Urinary bladder (tissue), 4 donors: Measurements from ENCODE around the gene AVEN. TPM values are rescaled to one million over a fixed set of nuclear protein-coding genes. Genes with fewer than 3 reads are reported as not detected.

ENCODE experiments used
- DNase-seq: peaks from one replicate; pipeline ENCODE4 v3.0.0-alpha.2; 2015; ENCODE audit errors: extremely low spot score
- H3K27ac ChIP-seq: one replicate; pipeline ENCODE4 v1.5.1; 2013; ENCODE audit warnings: low read depth, mild to moderate bottlenecking, moderate library complexity
- H3K36me3 ChIP-seq: one replicate; pipeline ENCODE4 v1.6.1; 2013; ENCODE audit warnings: mild to moderate bottlenecking, moderate library complexity; ENCODE audit not compliant: insufficient read depth
- H3K4me1 ChIP-seq: one replicate; pipeline ENCODE4 v1.6.1; 2013; ENCODE audit warnings: mild to moderate bottlenecking, moderate library complexity; ENCODE audit not compliant: insufficient read depth
- H3K4me3 ChIP-seq: one replicate; pipeline ENCODE4 v1.5.1; 2013; ENCODE audit warnings: low read depth, low read length
- WGBS: extraction: QIAGEN DNeasy Blood & Tissue Kit; methylation state at CpG from one replicate; pipeline ENCODE4 v1.1.7; 2013; 5-methylcytosine and 5-hydroxymethylcytosine counted together
- polyA plus RNA-seq: library from polyadenylated mRNA; stranded (reverse); fragments of 200-250 nt; gene quantifications from one replicate; pipeline ENCODE4 v1.2.3, GENCODE V29; 2013
- total RNA-seq: library from RNA; depleted of rRNA; stranded (reverse); fragments of >200 nt; gene quantifications from one replicate; pipeline ENCODE4 v1.2.3, GENCODE V29; 2014
- donor health status: healthy with polysubstance abuse.
- donor health status: healthy.

The AVEN gene
- total and polyA plus RNA-seq, 2 donors, result 15.8 to 16.0 TPM

DNA sequence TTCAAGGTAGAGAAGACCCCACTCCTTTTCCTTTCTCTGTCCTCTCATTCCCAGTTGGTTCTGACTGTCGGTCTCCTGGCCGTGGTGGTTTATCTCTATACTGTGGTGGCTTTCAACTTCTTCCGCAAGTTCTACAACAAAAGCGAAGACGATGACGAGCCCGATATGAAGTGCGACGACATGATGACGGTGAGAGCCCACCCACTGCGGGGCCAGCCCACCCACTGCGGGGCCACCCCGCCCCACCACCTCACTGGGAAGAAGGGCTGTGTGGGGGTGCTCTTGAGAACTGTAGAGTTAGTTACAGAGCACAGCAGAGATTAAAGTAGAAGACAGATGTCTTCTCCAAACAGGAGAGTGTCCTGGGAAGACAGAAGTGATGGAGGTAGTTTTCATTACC is 181.3 kb downstream of the AVEN start:
- H3K4me3 ChIP-seq, result no peak overlapping the region
- H3K4me1 ChIP-seq, result no peaks in the 10 kb centered on the region
- DNase-seq, result no peak
- no peak overlapping the region for H3K27ac ChIP-seq
- no peaks in the 10 kb centered on the region for H3K36me3 ChIP-seq
- whole genome bisulfite sequencing, result 97% methylated on average over 13 of the region's 13 CpGs

GRCh38 chr15:33852570-33852969 is 186.4 kb downstream of the AVEN start:
- Histone ChIP-seq H3K36me3 (no peaks in the 10 kb centered on the region), H3K4me1 (no peaks in the 10 kb centered on the region), H3K4me3 (no peak overlapping the region), H3K27ac (no peak overlapping the region)
- WGBS, result 42% methylated on average over 2 of the region's 2 CpGs
- DNase-seq, result no peak

DNA sequence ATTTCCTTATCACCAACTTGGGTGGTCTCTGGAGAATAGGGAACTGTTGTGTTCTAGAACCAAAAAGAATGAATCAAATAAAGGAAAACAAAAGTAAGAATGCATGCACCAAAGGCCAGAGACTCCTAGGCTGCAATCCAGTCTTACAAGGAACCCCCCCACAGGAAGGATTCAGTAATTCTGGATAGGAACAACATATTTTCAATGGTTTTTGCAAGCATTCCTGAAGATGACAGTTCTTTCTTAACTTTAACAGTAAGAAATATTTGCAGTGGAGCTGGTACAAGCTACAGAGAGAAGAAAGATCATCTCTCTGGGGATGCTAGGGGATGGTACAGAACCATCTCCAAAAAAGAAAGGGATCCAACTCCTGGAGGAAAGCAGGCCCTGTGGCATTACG is 186.9 kb downstream of the AVEN start:
- H3K27ac ChIP-seq, result no peak overlapping the region
- no peaks in the 10 kb centered on the region for H3K36me3 ChIP-seq
- no peaks in the 10 kb centered on the region for H3K4me1 ChIP-seq
- DNase-seq, result no peak
- WGBS, result 48% methylated on average over 1 of the region's 1 CpG
- no peak overlapping the region for H3K4me3 ChIP-seq

DNA sequence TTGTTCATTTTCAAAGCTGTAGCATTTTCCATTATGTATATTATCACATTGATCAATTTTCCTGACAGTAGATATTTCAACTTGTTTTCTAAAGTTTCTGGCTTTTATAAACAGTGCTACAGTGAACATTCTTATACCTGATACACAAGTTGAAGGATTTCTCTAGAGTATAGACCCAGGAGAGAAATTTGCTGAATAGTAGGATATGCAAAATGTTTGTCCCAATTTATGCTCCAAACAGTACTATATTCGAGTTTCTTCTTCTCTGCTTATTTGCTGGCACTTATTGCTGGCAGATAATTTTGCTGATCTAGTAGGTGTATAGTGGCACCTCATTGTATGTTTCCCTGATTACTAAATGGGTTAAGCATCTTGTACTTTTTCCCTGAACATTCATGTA is 187.9 kb downstream of the AVEN start:
- 91% methylated on average over 1 of the region's 1 CpG for WGBS
- H3K36me3 ChIP-seq, result no peaks in the 10 kb centered on the region

GRCh38 chr15:33848011-33848410 is 191.0 kb downstream of the AVEN start:
- Histone ChIP-seq H3K36me3 (no peaks in the 10 kb centered on the region), H3K4me1 (no peaks in the 10 kb centered on the region), H3K4me3 (no peak overlapping the region), H3K27ac (no peak overlapping the region)
- no peak for DNase-seq
- 92% methylated on average over 3 of the region's 3 CpGs for WGBS

More for the DNA sequence above, 187.9 kb downstream of the AVEN start:
- Histone ChIP-seq H3K27ac (no peak overlapping the region), H3K4me1 (no peaks in the 10 kb centered on the region), H3K4me3 (no peak overlapping the region)
- no peak for DNase-seq

- no peak for DNase-seq
Observed at GRCh38 chr15:33846862-33847261, 192.1 kb downstream of the AVEN start.

DNA sequence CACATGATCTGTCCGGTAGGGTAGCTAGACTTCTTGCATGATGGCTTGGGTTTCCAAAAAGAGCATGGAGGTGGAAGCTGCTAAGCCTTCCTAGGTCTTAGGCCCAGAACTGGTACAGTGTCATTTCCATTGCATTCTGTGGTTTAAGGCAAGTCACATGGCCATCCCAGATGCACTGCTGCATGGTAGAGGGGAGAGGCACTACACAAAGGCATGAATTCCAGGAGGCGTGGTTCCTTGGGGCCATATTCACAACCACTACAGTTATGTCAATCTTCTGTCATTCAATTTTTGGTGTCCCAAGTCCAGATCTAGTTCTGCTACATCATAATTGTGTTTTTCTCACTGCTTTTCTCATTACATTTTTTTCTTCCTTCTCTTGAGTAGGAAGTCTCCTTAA is 192.9 kb downstream of the AVEN start:
- no peak overlapping the region for H3K27ac ChIP-seq
- WGBS, result 97% methylated on average over 2 of the region's 2 CpGs
- no peak for DNase-seq

More at GRCh38 chr15:33846862-33847261, 192.1 kb downstream of the AVEN start:
- no peaks in the 10 kb centered on the region for H3K36me3 ChIP-seq
- H3K27ac ChIP-seq, result no peak overlapping the region
- no peak overlapping the region for H3K4me3 ChIP-seq
- WGBS, result 38% methylated on average over 6 of the region's 6 CpGs
- H3K4me1 ChIP-seq, result no peaks in the 10 kb centered on the region

DNA sequence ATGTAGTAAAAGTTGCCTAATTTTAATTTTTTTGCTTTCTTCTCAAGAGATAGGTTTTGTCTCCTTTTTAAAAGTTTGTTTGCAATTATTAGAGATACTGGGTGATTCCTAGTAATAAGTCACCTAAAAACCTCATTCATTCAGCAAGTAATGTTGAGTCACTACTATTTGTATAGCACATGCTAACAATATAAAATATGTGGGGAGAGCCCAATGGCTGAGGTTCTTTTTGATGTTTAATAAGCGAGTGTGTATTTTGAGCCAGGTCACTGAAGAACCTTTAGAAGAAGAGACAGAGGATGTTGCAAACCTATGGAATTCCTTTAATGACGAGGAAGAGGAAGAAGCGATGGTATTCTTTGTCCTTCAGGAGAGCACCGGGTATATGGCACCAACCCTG is 194.4 kb downstream of the AVEN start:
- Histone ChIP-seq H3K36me3 (no peaks in the 10 kb centered on the region), H3K4me3 (no peak overlapping the region), H3K27ac (no peak overlapping the region), H3K4me1 (no peaks in the 10 kb centered on the region)
- no peak for DNase-seq
- 94% methylated on average over 4 of the region's 4 CpGs for WGBS

More for the DNA sequence above, 192.9 kb downstream of the AVEN start:
- Histone ChIP-seq H3K4me1 (no peaks in the 10 kb centered on the region), H3K36me3 (no peaks in the 10 kb centered on the region), H3K4me3 (no peak overlapping the region)

- H3K27ac ChIP-seq, result no peak overlapping the region
- no peaks in the 10 kb centered on the region for H3K36me3 ChIP-seq
- 79% methylated on average over 4 of the region's 4 CpGs for WGBS
- no peaks in the 10 kb centered on the region for H3K4me1 ChIP-seq
- H3K4me3 ChIP-seq, result no peak overlapping the region
- no peak for DNase-seq
Observed at GRCh38 chr15:33844186-33844585, 194.8 kb downstream of the AVEN start.

DNA sequence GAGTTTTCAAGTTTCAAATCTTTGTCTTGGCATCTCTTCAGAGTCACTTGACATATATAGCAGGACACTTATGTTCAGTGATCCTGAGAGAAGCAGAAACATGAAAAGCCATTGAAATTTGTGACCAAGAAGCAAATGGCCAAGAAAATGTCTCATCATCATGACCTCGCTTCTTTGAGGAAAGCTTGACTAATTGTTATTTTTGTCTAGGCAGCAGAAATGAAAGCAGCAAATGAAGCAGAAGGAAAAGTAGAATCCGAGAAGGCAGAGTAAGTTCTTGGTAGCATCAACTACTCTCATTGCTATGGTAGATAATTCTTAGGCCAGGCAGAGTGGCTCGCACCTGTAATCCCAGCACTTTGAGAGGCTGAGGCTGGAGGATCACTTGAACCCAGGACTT is 198.4 kb downstream of the AVEN start:
- WGBS, result 97% methylated on average over 3 of the region's 3 CpGs
- no peak overlapping the region for H3K4me3 ChIP-seq
- H3K27ac ChIP-seq, result no peak overlapping the region
- no peaks in the 10 kb centered on the region for H3K36me3 ChIP-seq
- no peak for DNase-seq
- H3K4me1 ChIP-seq, result no peaks in the 10 kb centered on the region

- Histone ChIP-seq H3K4me3 (no peak overlapping the region), H3K27ac (no peak overlapping the region), H3K4me1 (no peaks in the 10 kb centered on the region), H3K36me3 (no peaks in the 10 kb centered on the region)
- no peak for DNase-seq
- WGBS, result 89% methylated on average over 2 of the region's 2 CpGs
Observed at GRCh38 chr15:33839540-33839939, 199.5 kb downstream of the AVEN start.

DNA sequence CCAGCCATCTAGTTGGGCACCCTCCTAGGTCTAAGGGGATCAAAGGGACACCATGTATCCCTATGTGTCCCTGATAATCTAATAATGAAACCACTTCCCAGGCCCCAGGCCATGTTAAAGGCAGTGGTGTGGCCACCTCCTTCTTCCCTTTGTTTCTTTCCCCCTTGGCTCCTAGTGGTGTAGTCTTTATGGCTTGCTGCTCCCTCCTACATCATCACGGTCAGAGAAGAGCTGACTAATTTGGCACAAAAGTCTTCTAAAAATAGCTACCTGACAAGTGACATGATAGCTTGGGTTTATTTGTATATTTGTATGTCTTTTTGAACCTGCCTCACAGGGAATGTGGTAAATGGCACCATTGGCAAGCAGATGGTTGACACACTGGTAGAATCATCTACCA is 201.7 kb downstream of the AVEN start:
- no peak overlapping the region for H3K27ac ChIP-seq
- no peaks in the 10 kb centered on the region for H3K36me3 ChIP-seq
- no peak overlapping the region for H3K4me3 ChIP-seq
- H3K4me1 ChIP-seq, result no peaks in the 10 kb centered on the region
- no peak for DNase-seq
- WGBS, result 90% methylated on average over 1 of the region's 1 CpG

- Histone ChIP-seq H3K27ac (no peak overlapping the region), H3K36me3 (no peaks in the 10 kb centered on the region), H3K4me1 (no peaks in the 10 kb centered on the region), H3K4me3 (no peak overlapping the region)
- WGBS, result 47% methylated on average over 9 of the region's 9 CpGs
- no peak for DNase-seq
Observed at GRCh38 chr15:33834892-33835743, 203.9 kb downstream of the AVEN start.

DNA sequence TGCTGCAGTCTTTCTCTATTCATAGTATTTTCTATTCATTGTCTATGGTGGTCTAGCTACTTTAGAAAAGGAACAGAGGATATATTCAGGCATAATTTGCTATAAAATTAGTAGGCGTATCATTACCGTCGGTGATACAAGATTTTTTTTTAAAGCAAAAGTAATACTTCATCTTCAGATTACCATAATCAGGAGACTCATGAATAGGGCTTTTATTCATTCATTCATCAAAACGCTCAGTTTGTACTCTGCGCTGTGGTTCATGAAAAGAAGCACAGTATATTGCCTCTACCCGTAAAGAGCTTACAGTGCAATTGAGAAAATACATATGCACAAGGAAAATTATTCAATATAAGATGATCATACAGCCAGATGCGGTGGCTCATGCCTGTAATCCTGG is 207.4 kb downstream of the AVEN start:
- WGBS, result 88% methylated on average over 7 of the region's 7 CpGs
- H3K4me1 ChIP-seq, result no peaks in the 10 kb centered on the region
- no peaks in the 10 kb centered on the region for H3K36me3 ChIP-seq
- H3K27ac ChIP-seq, result no peak overlapping the region
- no peak for DNase-seq
- H3K4me3 ChIP-seq, result no peak overlapping the region
